ENCODE results near the gene RCAN1.

DNA sequence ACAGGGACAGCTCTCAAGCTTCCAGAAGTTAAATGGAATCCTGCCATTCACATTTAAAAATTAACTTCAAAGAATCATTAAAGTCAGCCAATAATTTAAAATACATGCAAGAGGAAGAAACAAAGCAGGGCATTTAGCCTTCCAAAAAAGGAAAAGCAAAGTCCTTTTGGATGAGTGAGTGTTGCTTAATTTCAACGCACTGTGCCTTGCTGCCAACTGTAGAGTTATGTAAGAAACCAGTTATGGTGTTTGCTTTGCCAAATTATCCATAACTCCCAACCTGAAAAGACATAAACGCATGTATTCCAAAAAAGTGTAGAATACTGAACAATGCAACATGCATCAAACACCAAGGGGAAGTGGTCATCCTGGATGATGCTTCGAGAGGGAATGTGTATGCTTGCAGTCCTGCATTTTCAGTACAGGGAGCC lies 86.8 kb downstream of the RCAN1 start:
- TF ChIP-seq, protein P1, sequence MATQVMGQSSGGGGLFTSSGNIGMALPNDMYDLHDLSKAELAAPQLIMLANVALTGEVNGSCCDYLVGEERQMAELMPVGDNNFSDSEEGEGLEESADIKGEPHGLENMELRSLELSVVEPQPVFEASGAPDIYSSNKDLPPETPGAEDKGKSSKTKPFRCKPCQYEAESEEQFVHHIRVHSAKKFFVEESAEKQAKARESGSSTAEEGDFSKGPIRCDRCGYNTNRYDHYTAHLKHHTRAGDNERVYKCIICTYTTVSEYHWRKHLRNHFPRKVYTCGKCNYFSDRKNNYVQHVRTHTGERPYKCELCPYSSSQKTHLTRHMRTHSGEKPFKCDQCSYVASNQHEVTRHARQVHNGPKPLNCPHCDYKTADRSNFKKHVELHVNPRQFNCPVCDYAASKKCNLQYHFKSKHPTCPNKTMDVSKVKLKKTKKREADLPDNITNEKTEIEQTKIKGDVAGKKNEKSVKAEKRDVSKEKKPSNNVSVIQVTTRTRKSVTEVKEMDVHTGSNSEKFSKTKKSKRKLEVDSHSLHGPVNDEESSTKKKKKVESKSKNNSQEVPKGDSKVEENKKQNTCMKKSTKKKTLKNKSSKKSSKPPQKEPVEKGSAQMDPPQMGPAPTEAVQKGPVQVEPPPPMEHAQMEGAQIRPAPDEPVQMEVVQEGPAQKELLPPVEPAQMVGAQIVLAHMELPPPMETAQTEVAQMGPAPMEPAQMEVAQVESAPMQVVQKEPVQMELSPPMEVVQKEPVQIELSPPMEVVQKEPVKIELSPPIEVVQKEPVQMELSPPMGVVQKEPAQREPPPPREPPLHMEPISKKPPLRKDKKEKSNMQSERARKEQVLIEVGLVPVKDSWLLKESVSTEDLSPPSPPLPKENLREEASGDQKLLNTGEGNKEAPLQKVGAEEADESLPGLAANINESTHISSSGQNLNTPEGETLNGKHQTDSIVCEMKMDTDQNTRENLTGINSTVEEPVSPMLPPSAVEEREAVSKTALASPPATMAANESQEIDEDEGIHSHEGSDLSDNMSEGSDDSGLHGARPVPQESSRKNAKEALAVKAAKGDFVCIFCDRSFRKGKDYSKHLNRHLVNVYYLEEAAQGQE (IDR thresholded peaks at IDR 0.05): peak; percentile 37
- peak; percentile 82 to 83 for TF ChIP-seq RXRA (IDR thresholded peaks at IDR 0.05)
- TF ChIP-seq, protein P2, sequence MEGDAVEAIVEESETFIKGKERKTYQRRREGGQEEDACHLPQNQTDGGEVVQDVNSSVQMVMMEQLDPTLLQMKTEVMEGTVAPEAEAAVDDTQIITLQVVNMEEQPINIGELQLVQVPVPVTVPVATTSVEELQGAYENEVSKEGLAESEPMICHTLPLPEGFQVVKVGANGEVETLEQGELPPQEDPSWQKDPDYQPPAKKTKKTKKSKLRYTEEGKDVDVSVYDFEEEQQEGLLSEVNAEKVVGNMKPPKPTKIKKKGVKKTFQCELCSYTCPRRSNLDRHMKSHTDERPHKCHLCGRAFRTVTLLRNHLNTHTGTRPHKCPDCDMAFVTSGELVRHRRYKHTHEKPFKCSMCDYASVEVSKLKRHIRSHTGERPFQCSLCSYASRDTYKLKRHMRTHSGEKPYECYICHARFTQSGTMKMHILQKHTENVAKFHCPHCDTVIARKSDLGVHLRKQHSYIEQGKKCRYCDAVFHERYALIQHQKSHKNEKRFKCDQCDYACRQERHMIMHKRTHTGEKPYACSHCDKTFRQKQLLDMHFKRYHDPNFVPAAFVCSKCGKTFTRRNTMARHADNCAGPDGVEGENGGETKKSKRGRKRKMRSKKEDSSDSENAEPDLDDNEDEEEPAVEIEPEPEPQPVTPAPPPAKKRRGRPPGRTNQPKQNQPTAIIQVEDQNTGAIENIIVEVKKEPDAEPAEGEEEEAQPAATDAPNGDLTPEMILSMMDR (IDR thresholded peaks at IDR 0.05; ENCODE audit: low read depth, low read length, missing input control): no peak
- TF ChIP-seq, protein P3, sequence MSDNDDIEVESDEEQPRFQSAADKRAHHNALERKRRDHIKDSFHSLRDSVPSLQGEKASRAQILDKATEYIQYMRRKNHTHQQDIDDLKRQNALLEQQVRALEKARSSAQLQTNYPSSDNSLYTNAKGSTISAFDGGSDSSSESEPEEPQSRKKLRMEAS (IDR thresholded peaks at IDR 0.05): peak; percentile 65

Measured in liver (tissue), 3 donors.